Gastrocnemius medialis (tissue), 4 donors: ENCODE data around the gene ZNF229. TPM values are rescaled to one million over a fixed set of nuclear protein-coding genes. Genes with fewer than 3 reads are reported as not detected.
"Not testable (repeated sequence)": the region's sequence is repeated elsewhere in the genome, so short reads cannot be mapped to it uniquely, and the experiment has no call there.

Source experiments
- ATAC-seq, 2 donors: fragments of 150-250 bp; one replicate each; pipeline ENCODE4 v1.9.1; 2016
- DNase-seq, 2 donors: peaks; one replicate each; pipeline ENCODE4 v3.0.0-alpha.2; 2019
- H3K27ac ChIP-seq, 4 donors: fragments of 200-600 bp; sonication (generic); 1 replicate in 1 of 4; 2 replicates in 3 of 4; pipeline ENCODE4 v1.5.1; 2016 to 2018; ENCODE audit warnings: mild to moderate bottlenecking in 2 of 4, moderate library complexity in 1 of 4
- H3K27me3 ChIP-seq, 3 donors: fragments of 200-600 bp; sonication (generic) in 2 of 3; 1 replicate in 1 of 3; 2 replicates in 2 of 3; pipeline versions ENCODE4 v1.5.1 to v1.6.0; 2016 to 2019; ENCODE audit warnings: mild to moderate bottlenecking in 1 of 3, moderate library complexity in 1 of 3
- H3K36me3 ChIP-seq, 2 donors: fragments of 200-600 bp; sonication (generic) in 1 of 2; one replicate each; pipeline ENCODE4 v1.5.1; 2017 to 2018
- H3K4me1 ChIP-seq, 2 donors: fragments of 200-600 bp; sonication (generic) in 1 of 2; one replicate each; pipeline ENCODE4 v1.5.1; 2016 to 2017; ENCODE audit warnings: mild to moderate bottlenecking in 2 of 2
- H3K4me3 ChIP-seq, 4 donors: fragments of 200-600 bp; sonication (generic) in 3 of 4; 1 replicate in 1 of 4; 2 replicates in 3 of 4; pipeline ENCODE4 v1.5.1; 2016 to 2019; ENCODE audit warnings: mild to moderate bottlenecking in 2 of 4
- H3K9me3 ChIP-seq, 3 donors: fragments of 200-600 bp; sonication (generic) in 2 of 3; 1 replicate in 1 of 3; 2 replicates in 2 of 3; pipeline ENCODE4 v1.5.1; 2016 to 2019
- CTCF ChIP-seq, 5 experiments: fragments of 450-650 bp in 3 of 5; fragments of 200-600 bp in 2 of 5; sonication (generic) in 2 of 5; IDR thresholded peaks in 4 of 5; conservative IDR thresholded peaks in 1 of 5; 1 replicate in 4 of 5; 2 replicates in 1 of 5; pipeline ENCODE4 v1.5.1; 2016 to 2019; ENCODE audit warnings: antibody characterized with exemption in 5 of 5, mild to moderate bottlenecking in 3 of 5, moderate library complexity in 3 of 5
- POLR2A ChIP-seq, 2 donors: fragments of 450-650 bp; IDR thresholded peaks; one replicate each; pipeline ENCODE4 v1.6.1; 2017; ENCODE audit warnings: antibody characterized with exemption in 2 of 2, mild to moderate bottlenecking in 2 of 2, moderate library complexity in 2 of 2
- in situ Hi-C, 4 donors: fragments of 200-750 bp; cut with MboI; loops; one replicate each; pipeline versions ENCODE4 v1.15.0 to v1.8.0; 2017; ENCODE audit warnings: low sequenced_read_pairs in 4 of 4
- intact Hi-C: fragments of 100-400 bp; cut with DNase I; formaldehyde crosslinking; loops from one replicate; pipeline ENCODE4 v1.15.1; 2023; ENCODE audit warnings: low total_unique reads
- total RNA-seq, 4 donors: library from RNA; depleted of rRNA; stranded (reverse); fragments of >200 nt; gene quantifications; one replicate each; pipeline versions ENCODE4 v1.1.0 to v1.2.3, GENCODE V29; 2016

ZNF229 gene
- total RNA-seq, result 1 to 10 TPM in 1 of 4 donors, under 1 TPM in 3; 0.66 to 1.6 (median 0.89) TPM

GRCh38 chr19:44447916-44448674 is at the start of gene ZNF229:
TSS of gene ZNF229 (minus strand) at chr19:44448472. CDS start at chr19:44442847, 5,625 bp downstream.
- Histone ChIP-seq H3K36me3 (peaks cover 0 to 36% of the 10 kb centered on the region in 2 donors), H3K27me3 (no peaks in the 10 kb centered on the region), H3K4me3 (peak within 1 kb of the TSS; percentile 56 to 74 (median 68)), H3K27ac (peak within 1 kb of the TSS in 2 of 4 donors; percentile 22 to 46), H3K4me1 (peaks cover 0 to 8% of the 10 kb centered on the region in 2 donors), H3K9me3 (peaks cover 0 to 20% (median 4%) of the 10 kb centered on the region in 3 donors)
- intact Hi-C loops (no loop called here), in situ Hi-C loops (no loop called here)
- DNase-seq (peak; percentile 41 to 68), ATAC-seq (peak; percentile 72 to 89)
- TF ChIP-seq POLR2A (IDR thresholded peaks at IDR 0.05) (no peak), CTCF (IDR thresholded peaks at IDR 0.05 in 4 of 5, conservative IDR thresholded peaks at IDR 0.05 in 1 of 5) (no peak)

- ATAC-seq, result no peak
- peak overlapping the region in 1 of 4 donors; percentile 11 for H3K4me3 ChIP-seq
- in situ Hi-C loops, result no loop called here
- peaks cover 12 to 17% of the 10 kb centered on the region in 2 donors for H3K4me1 ChIP-seq
- H3K36me3 ChIP-seq, result peaks cover 9 to 67% of the 10 kb centered on the region in 2 donors
- H3K27ac ChIP-seq, result no peak overlapping the region
- peaks cover 14 to 49% (median 24%) of the 10 kb centered on the region in 3 donors for H3K9me3 ChIP-seq
- intact Hi-C loops, result no loop called here
- TF ChIP-seq CTCF (IDR thresholded peaks at IDR 0.05 in 4 of 5, conservative IDR thresholded peaks at IDR 0.05 in 1 of 5) (no peak), POLR2A (IDR thresholded peaks at IDR 0.05) (no peak)
- no peaks in the 10 kb centered on the region for H3K27me3 ChIP-seq
- no peak for DNase-seq
Observed at GRCh38 chr19:44496711-44497110, 48.4 kb upstream of the ZNF229 start.

GRCh38 chr19:44476559-44477408 is 28.5 kb upstream of the ZNF229 start:
- in situ Hi-C loops (no loop called here), intact Hi-C loops (no loop called here)
- ATAC-seq (no peak), DNase-seq (no peak)
- Histone ChIP-seq H3K27me3 (peaks cover 0 to 17% (median 0%) of the 10 kb centered on the region in 3 donors), H3K27ac (no peak overlapping the region), H3K4me1 (no peaks in the 10 kb centered on the region), H3K36me3 (peaks cover 33 to 86% of the 10 kb centered on the region in 2 donors), H3K4me3 (peak overlapping the region in 2 of 4 donors; percentile 7 to 20), H3K9me3 (peaks cover 71 to 89% (median 87%) of the 10 kb centered on the region in 3 donors)
- TF ChIP-seq CTCF (IDR thresholded peaks at IDR 0.05 in 4 of 5, conservative IDR thresholded peaks at IDR 0.05 in 1 of 5) (no peak), POLR2A (IDR thresholded peaks at IDR 0.05) (no peak)

- H3K27ac ChIP-seq, DNase-seq, H3K27me3 ChIP-seq, H3K36me3 ChIP-seq, in situ Hi-C loops, H3K4me1 ChIP-seq, H3K4me3 ChIP-seq, ATAC-seq, intact Hi-C loops: not testable (repeated sequence)
- peaks cover 10 to 49% (median 25%) of the 10 kb centered on the region in 3 donors for H3K9me3 ChIP-seq
Observed at GRCh38 chr19:44468730-44469129, 20.5 kb upstream of the ZNF229 start.

GRCh38 chr19:44462600-44463286 is 14.5 kb upstream of the ZNF229 start:
- DNase-seq, H3K36me3 ChIP-seq, in situ Hi-C loops, H3K27ac ChIP-seq, H3K27me3 ChIP-seq, H3K4me3 ChIP-seq, ATAC-seq, H3K4me1 ChIP-seq, intact Hi-C loops: not testable (repeated sequence)
- H3K9me3 ChIP-seq, result peaks cover 0 to 18% (median under 1%) of the 10 kb centered on the region in 3 donors

- intact Hi-C loops, H3K27ac ChIP-seq, H3K9me3 ChIP-seq, ATAC-seq, H3K4me3 ChIP-seq, in situ Hi-C loops, H3K36me3 ChIP-seq, H3K4me1 ChIP-seq, H3K27me3 ChIP-seq: not testable (repeated sequence)
- peak in 1 of 2 donors; percentile 2 for DNase-seq
Observed at GRCh38 chr19:44456016-44456415, 7.7 kb upstream of the ZNF229 start.
